BLaER1 (cell line): ENCODE data around the gene TECPR1.
A peak's percentile ranks its signal among the peaks of the same experiment; 100 is the strongest.
"Not testable (repeated sequence)": the region's sequence is repeated elsewhere in the genome, so short reads cannot be mapped to it uniquely, and the experiment has no call there.

Source experiments
- H3K27ac ChIP-seq: shearing (Covaris generic); formaldehyde crosslinking; 2 replicates; pipeline ENCODE4 v1.8.1; 2022
- H3K27me3 ChIP-seq: shearing (Covaris generic); formaldehyde crosslinking; 2 replicates; pipeline ENCODE4 v1.8.1; 2022
- H3K36me3 ChIP-seq: shearing (Covaris generic); formaldehyde crosslinking; 2 replicates; pipeline ENCODE4 v1.8.1; 2022
- H3K4me1 ChIP-seq: shearing (Covaris generic); formaldehyde crosslinking; 2 replicates; pipeline ENCODE4 v1.8.1; 2022
- H3K4me2 ChIP-seq: shearing (Covaris generic); formaldehyde crosslinking; 2 replicates; pipeline ENCODE4 v1.8.1; 2022
- H3K4me3 ChIP-seq: shearing (Covaris generic); formaldehyde crosslinking; 2 replicates; pipeline ENCODE4 v1.8.1; 2022
- H3K9ac ChIP-seq: shearing (Covaris generic); formaldehyde crosslinking; 2 replicates; pipeline ENCODE4 v1.8.1; 2022
- H3K9me3 ChIP-seq: shearing (Covaris generic); formaldehyde crosslinking; 2 replicates; pipeline ENCODE4 v1.8.1; 2022
- H4K20me1 ChIP-seq: shearing (Covaris generic); formaldehyde crosslinking; 2 replicates; pipeline ENCODE4 v1.8.1; 2022
- Cebpa-rat ChIP-seq: shearing (Covaris generic); IDR thresholded peaks from 2 replicates; pipeline ENCODE4 v1.8.1; 2022

Gene TECPR1

GRCh38 chr7:98223898-98224700 lies 27.9 kb downstream of the TECPR1 start:
- Histone ChIP-seq H3K27me3 (no peaks in the 10 kb centered on the region), H3K4me2 (peak overlapping the region; percentile 69), H3K4me3 (no peak overlapping the region), H3K4me1 (peaks cover 45% of the 10 kb centered on the region), H4K20me1 (no peaks in the 10 kb centered on the region), H3K9me3 (no peaks in the 10 kb centered on the region), H3K9ac (no peak overlapping the region; the same call in 1 of the 2 replicates), H3K27ac (0 out of 2 replicates have a peak overlapping the region, but pooled peaks have one; percentile 46), H3K36me3 (peaks cover 25% of the 10 kb centered on the region)
- TF ChIP-seq Cebpa-rat = no peak

GRCh38 chr7:98223351-98223897 lies 28.6 kb downstream of the TECPR1 start:
- Histone ChIP-seq H3K9me3 (no peaks in the 10 kb centered on the region), H4K20me1 (no peaks in the 10 kb centered on the region), H3K9ac (no peak overlapping the region), H3K4me1 (peaks cover 42% of the 10 kb centered on the region), H3K27me3 (no peaks in the 10 kb centered on the region), H3K36me3 (peaks cover 25% of the 10 kb centered on the region), H3K4me3 (no peak overlapping the region), H3K4me2 (peak overlapping the region; percentile 69), H3K27ac (0 out of 2 replicates have a peak overlapping the region, but pooled peaks have one; percentile 46)
- TF ChIP-seq Cebpa-rat = no peak

- no peak for TF ChIP-seq Cebpa-rat
- H3K27ac ChIP-seq = no peak overlapping the region
- H3K9me3 ChIP-seq = no peaks in the 10 kb centered on the region
- peaks cover 43% of the 10 kb centered on the region for H3K4me1 ChIP-seq
- no peaks in the 10 kb centered on the region for H4K20me1 ChIP-seq
- H3K9ac ChIP-seq = no peak overlapping the region
- H3K4me3 ChIP-seq = no peak overlapping the region
- no peak overlapping the region for H3K4me2 ChIP-seq
- peaks cover 26% of the 10 kb centered on the region for H3K36me3 ChIP-seq
- no peaks in the 10 kb centered on the region for H3K27me3 ChIP-seq
Measured at GRCh38 chr7:98222533-98223195, 29.4 kb downstream of the TECPR1 start.

GRCh38 chr7:98221611-98222532 lies 30.2 kb downstream of the TECPR1 start:
- Histone ChIP-seq H3K27me3 (no peaks in the 10 kb centered on the region), H3K36me3 (peaks cover 33% of the 10 kb centered on the region), H4K20me1 (no peaks in the 10 kb centered on the region), H3K4me3 (no peak overlapping the region), H3K27ac (no peak overlapping the region), H3K4me1 (peaks cover 50% of the 10 kb centered on the region), H3K9ac (no peak overlapping the region), H3K9me3 (no peaks in the 10 kb centered on the region), H3K4me2 (no peak overlapping the region)
- no peak for TF ChIP-seq Cebpa-rat

GRCh38 chr7:98219382-98219781 lies 32.6 kb downstream of the TECPR1 start:
- H3K4me2 ChIP-seq, H4K20me1 ChIP-seq, H3K27me3 ChIP-seq, H3K4me3 ChIP-seq, H3K9me3 ChIP-seq, H3K27ac ChIP-seq, H3K9ac ChIP-seq: not testable (repeated sequence)
- Histone ChIP-seq H3K36me3 (peaks cover 31% of the 10 kb centered on the region), H3K4me1 (peaks cover 46% of the 10 kb centered on the region)

- TF ChIP-seq Cebpa-rat = no peak
- no peaks in the 10 kb centered on the region for H4K20me1 ChIP-seq
- H3K36me3 ChIP-seq = peaks cover 31% of the 10 kb centered on the region
- H3K4me2 ChIP-seq = peak overlapping the region; percentile 89
- H3K9ac ChIP-seq = peak overlapping the region; percentile 54; the same call in 1 of the 2 replicates
- H3K9me3 ChIP-seq = no peaks in the 10 kb centered on the region
- H3K4me3 ChIP-seq = peak overlapping the region; percentile 17; the same call in 1 of the 2 replicates
- peaks cover 32% of the 10 kb centered on the region for H3K4me1 ChIP-seq
- H3K27ac ChIP-seq = peak overlapping the region; percentile 75
- H3K27me3 ChIP-seq = no peaks in the 10 kb centered on the region
Measured at GRCh38 chr7:98217623-98218582, 34.1 kb downstream of the TECPR1 start.

- Histone ChIP-seq H3K27me3 (no peaks in the 10 kb centered on the region), H3K9me3 (no peaks in the 10 kb centered on the region), H3K4me1 (peaks cover 32% of the 10 kb centered on the region), H3K27ac (peak overlapping the region; percentile 75; the same call in 1 of the 2 replicates), H3K9ac (peak overlapping the region; percentile 54; the same call in 1 of the 2 replicates), H3K4me2 (peak overlapping the region; percentile 89), H3K4me3 (no peak overlapping the region), H4K20me1 (no peaks in the 10 kb centered on the region), H3K36me3 (peaks cover 29% of the 10 kb centered on the region)
- no peak for TF ChIP-seq Cebpa-rat
Measured at GRCh38 chr7:98216941-98217622, 35.0 kb downstream of the TECPR1 start.
